CD4-positive, alpha-beta T cell treated with Interleukin-12 subunit alpha and Interleukin-12 subunit beta, for 1 hour (primary cell): Measurements from ENCODE around the gene NR2F6.
"Not testable (repeated sequence)": the region's sequence is repeated elsewhere in the genome, so short reads cannot be mapped to it uniquely, and the experiment has no call there.

Source experiments
- DNase-seq: peaks from one replicate; pipeline ENCODE4 v3.0.0-alpha.2; 2020

NR2F6 gene

GRCh38 chr19:17210296-17210695, 35.4 kb downstream of the NR2F6 start:
- no peak for DNase-seq

DNA sequence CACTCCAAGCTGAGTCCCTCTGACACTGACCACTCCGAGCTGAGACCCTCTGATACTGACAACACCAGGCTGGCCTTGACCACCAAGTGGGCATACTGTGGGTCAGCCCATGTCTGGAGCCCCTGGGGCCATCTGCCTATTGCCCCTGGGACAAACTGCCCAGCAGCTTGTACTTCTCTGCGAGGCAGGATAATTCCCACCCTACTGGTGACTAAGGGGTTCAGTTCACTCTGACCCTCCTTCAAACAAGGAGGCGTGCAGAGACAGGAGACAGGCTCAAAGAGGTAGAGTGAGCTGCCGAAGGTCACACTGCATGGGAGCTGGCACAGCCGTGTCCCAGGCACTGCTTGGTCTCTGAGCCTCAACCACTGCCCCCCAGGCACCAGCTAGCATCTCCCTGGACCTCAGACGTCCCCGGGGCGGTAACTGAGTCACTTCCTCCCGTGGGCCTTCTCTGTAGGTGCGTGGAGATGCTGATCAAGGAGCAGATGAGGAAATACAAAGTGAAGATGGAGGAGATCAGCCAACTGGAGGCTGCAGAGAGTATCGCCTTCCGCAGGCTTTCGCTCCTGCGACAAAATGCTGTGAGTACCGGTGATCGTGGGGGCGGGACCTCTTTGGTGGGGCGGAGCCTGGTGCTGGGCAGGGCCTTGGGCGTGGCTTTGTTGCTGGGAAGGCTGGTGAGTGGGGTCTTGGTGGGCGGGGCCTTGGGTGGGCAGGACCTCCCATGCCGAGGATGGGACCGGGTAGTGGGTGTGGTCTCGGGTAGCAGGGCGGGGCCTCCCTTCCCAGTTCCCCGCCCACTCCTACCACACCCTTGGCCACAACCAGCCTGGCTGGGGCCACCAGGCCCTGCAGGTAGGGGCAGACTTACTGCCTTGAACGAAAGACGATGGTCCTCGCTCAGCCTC, 36.3 kb downstream of the NR2F6 start:
- peak; percentile 45 for DNase-seq

- DNase-seq, result no peak
These were observed 38.8 kb downstream of the NR2F6 start for GRCh38 chr19:17206736-17207581.

DNA sequence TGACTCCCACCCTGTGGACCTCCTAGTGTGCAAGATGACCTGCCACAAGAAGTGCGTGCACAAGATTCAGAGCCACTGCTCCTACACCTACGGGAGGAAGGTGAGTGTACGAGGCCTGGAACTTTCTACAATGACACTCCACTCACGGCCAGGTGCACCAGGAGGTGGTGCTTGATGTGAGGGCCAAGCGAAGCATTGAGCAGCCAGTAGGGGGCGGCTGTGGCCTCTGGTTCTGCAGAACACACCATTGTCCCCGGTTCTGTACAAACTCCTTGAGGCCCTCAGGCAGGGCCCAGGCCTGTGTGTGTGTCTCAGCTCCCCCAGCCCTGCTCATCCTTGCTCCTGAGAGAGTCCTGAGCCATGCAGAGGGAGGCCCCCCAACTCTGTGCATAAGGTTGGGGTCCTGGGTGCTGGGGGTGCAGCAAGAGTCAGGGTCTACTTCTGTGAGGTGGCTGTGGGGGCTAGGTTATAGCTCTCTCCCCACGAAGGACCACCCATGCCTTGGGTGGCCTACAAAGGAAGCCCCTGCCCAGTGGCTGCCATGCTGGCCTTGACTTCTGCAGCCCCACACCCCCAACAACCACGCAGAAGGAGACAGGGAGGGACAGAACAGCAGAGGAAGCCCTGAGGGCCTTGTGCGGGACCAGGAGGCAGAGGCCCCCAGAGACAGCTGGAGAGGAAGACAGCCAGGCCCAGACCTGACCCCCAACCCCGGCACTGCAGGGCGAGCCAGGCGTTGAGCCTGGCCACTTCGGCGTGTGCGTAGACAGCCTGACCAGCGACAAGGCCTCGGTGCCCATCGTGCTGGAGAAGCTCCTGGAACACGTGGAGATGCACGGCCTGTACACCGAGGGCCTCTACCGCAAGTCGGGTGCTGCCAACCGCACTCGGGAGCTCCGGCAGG, 40.2 kb downstream of the NR2F6 start:
- DNase-seq, result peak; percentile 71

GRCh38 chr19:17202713-17203112, 43.0 kb downstream of the NR2F6 start:
- no peak for DNase-seq

GRCh38 chr19:17202249-17202648, 43.5 kb downstream of the NR2F6 start:
- peak; percentile 24 for DNase-seq

- DNase-seq, result no peak
These were observed 45.2 kb downstream of the NR2F6 start for GRCh38 chr19:17200408-17201079.

DNA sequence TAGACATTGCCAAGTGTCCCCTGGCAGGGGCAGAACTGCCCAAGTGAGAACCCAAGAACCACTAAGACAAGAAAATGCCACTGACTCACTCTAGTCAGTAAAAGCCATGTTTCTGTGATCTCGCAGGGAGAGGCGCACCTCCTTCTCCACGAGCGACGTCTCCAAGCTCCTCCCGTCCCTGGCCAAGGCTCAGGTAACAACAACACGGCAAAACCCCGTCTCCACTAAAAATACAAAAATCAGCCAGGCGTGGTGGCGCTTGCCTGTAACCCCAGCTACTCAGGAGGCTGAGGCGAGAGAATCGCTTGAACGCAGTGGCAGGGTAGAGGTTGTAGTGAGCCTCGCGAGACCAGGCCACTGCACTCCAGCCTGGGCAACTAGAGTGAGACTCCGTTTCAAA, 48.1 kb downstream of the NR2F6 start:
- no peak for DNase-seq

GRCh38 chr19:17196610-17197009, 49.1 kb downstream of the NR2F6 start:
- no peak for DNase-seq

- no peak for DNase-seq
These were observed 50.6 kb downstream of the NR2F6 start for GRCh38 chr19:17195106-17195505.

DNA sequence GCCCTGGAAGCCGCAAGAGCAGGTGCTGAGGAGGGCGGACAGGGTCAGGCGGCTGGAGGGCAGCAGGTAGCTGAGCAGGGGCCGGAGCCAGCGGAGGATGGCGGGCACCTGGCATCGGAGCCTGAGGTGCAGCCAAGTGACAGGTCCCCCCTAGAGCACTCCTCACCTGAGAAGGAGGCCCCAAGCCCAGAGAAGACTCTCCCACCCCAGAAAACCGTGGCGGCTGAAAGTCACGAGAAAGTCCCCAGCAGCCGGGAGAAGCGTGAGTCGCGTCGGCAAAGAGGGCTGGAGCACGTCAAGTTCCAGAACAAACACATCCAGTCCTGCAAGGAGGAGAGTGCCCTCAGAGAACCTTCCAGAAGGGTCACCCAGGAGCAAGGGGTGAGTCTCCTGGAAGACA, 51.1 kb downstream of the NR2F6 start:
- no peak for DNase-seq

DNA sequence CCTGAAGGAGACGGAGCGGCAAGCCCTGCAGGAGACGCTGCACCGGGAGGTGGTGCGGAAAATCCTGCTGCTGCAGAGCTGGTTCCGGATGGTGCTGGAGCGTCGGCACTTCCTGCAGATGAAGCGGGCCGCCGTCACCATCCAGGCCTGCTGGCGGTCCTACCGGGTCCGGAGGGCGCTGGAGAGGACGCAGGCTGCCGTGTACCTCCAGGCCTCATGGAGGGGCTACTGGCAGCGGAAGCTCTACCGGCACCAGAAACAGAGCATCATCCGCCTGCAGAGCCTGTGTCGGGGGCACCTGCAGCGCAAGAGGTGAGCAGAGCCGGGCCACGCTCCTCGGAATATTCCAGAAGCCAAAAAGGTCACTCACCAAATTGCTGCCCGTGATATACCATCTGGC, 53.0 kb downstream of the NR2F6 start:
- DNase-seq, result no peak

GRCh38 chr19:17191736-17192135, 54.0 kb downstream of the NR2F6 start:
- DNase-seq, result not testable (repeated sequence)

GRCh38 chr19:17185590-17185989, 60.1 kb downstream of the NR2F6 start:
- no peak for DNase-seq

- DNase-seq, result peak; percentile 64
These were observed 61.3 kb downstream of the NR2F6 start for GRCh38 chr19:17184371-17184841.

- peak; percentile 28 for DNase-seq
These were observed 61.8 kb downstream of the NR2F6 start for GRCh38 chr19:17183858-17184321.

DNA sequence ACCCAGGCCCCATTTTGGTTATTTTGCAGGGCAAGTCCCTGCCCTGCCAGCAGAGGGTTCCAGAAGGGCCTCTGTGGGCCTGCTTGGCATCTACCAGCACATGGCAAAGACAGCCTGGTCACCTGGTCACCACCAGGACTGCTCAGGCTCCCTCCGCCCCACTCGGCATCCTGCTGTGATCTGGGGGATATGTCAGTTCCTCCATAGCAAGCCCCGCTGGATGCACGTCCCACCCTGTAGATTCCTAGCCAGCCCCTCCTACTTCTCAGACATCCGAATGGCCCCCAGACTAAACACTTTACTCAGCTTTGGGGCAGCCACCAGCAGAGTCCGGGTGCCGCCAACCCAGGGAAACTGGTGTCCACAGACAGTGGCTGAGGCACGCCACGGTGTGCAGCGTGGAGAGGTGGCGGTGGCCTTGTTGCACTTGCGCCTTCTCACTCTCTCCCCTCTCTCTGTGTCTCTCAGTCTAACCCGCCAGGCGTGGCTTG, 62.4 kb downstream of the NR2F6 start:
- peak; percentile 34 for DNase-seq
